B cell (primary cell): ENCODE measurements around the gene NIP7. TPM values are rescaled to one million over a fixed set of nuclear protein-coding genes. Genes with fewer than 3 reads are reported as not detected.

Experiments used
- ATAC-seq: fragments of 200-7000 bp; cut with Tn5 transposase; one replicate; pipeline ENCODE4 v1.10.0; 2021; ENCODE audit warnings: low read depth, mild to moderate bottlenecking, moderate number of reproducible peaks, moderate library complexity
- CTCF ChIA-PET: fragments of 350-600 bp; sonication (Branson Sonifier 250); formaldehyde crosslinking; loops from one replicate; lab custom pipeline; 2021; ENCODE audit warnings: antibody characterized with exemption, inconsistent platforms; lab: Charles Lee
- POLR2A ChIA-PET: fragments of 350-600 bp; sonication (Branson Sonifier 250); formaldehyde crosslinking; loops from one replicate; lab custom pipeline; 2021; ENCODE audit warnings: antibody characterized with exemption; lab: Charles Lee
- DNase-seq: peaks from one replicate; pipeline ENCODE4 v3.0.0; 2013
- H2AFZ ChIP-seq: 2 replicates; pipeline ENCODE4 v1.6.1; 2012; ENCODE audit warnings: mild to moderate bottlenecking, low read depth, low read length; ENCODE audit not compliant: insufficient read depth, poor library complexity, severe bottlenecking
- H3K27ac ChIP-seq, 2 donors: 1 replicate in 1 of 2; 2 replicates in 1 of 2; pipeline ENCODE4 v1.5.1; 2012 to 2013; ENCODE audit warnings: low read length in 2 of 2, mild to moderate bottlenecking in 2 of 2, moderate library complexity in 1 of 2
- H3K27me3 ChIP-seq, 4 experiments: fragments of 200-600 bp in 1 of 4; sonication (generic) in 1 of 4; replicated peaks in 1 of 4; 1 replicate in 2 of 4; 2 replicates in 2 of 4; pipeline versions ENCODE4 v1.6.1 to v1.7.0; 2013 to 2016; ENCODE audit warnings: low read length in 3 of 4, mild to moderate bottlenecking in 2 of 4, mixed read lengths in 1 of 4, moderate library complexity in 1 of 4; ENCODE audit not compliant: insufficient read depth in 4 of 4, control insufficient read depth in 3 of 4; ENCODE audit errors: control extremely low read depth in 1 of 4
- H3K36me3 ChIP-seq, 2 experiments: replicated peaks in 1 of 2; 1 replicate in 1 of 2; 2 replicates in 1 of 2; pipeline versions ENCODE4 v1.6.1 to v1.7.1; 2013; ENCODE audit warnings: low read length in 1 of 2; ENCODE audit not compliant: insufficient read depth in 2 of 2, control insufficient read depth in 1 of 2; ENCODE audit errors: control extremely low read depth in 1 of 2, extremely low read depth in 1 of 2
- H3K4me1 ChIP-seq, 2 donors: fragments of 200-600 bp in 1 of 2; sonication (generic) in 1 of 2; 1 replicate in 1 of 2; 2 replicates in 1 of 2; pipeline versions ENCODE4 v1.5.1 to v1.6.1; 2013 to 2017; ENCODE audit warnings: low read length in 2 of 2; ENCODE audit not compliant: control insufficient read depth in 2 of 2, insufficient read depth in 2 of 2
- H3K4me2 ChIP-seq: replicated peaks from 2 replicates; pipeline ENCODE3; 2012; ENCODE audit warnings: mild to moderate bottlenecking, low read depth, low read length; ENCODE audit not compliant: poor library complexity, severe bottlenecking
- H3K4me3 ChIP-seq, 5 experiments: fragments of 200-600 bp in 1 of 5; sonication (generic) in 1 of 5; 1 replicate in 3 of 5; 2 replicates in 2 of 5; pipeline versions ENCODE4 v1.5.1 to v1.7.0; 2011 to 2016; ENCODE audit warnings: low read length in 4 of 5, mild to moderate bottlenecking in 4 of 5, low read depth in 2 of 5, control low read depth in 1 of 5, moderate library complexity in 1 of 5; ENCODE audit not compliant: insufficient read depth in 1 of 5; ENCODE audit errors: control extremely low read depth in 1 of 5, extremely low read depth in 1 of 5
- H3K79me2 ChIP-seq: fragments of 200-600 bp; sonication (generic); one replicate; pipeline ENCODE4 v1.6.0; 2016; ENCODE audit warnings: low read length; ENCODE audit not compliant: control insufficient read depth, insufficient read depth
- H3K9ac ChIP-seq: fragments of 200-600 bp; sonication (generic); 2 replicates; pipeline ENCODE4 v1.6.1; 2017; ENCODE audit warnings: mild to moderate bottlenecking, low read length, moderate library complexity
- H3K9me3 ChIP-seq, 3 donors: one replicate each; pipeline versions ENCODE4 v1.6.1 to v1.7.1; 2013; ENCODE audit warnings: low read length in 2 of 3; ENCODE audit not compliant: control insufficient read depth in 2 of 3, insufficient read depth in 1 of 3; ENCODE audit errors: control extremely low read depth in 1 of 3
- H4K20me1 ChIP-seq: 2 replicates; pipeline ENCODE4 v1.6.0; 2012; ENCODE audit warnings: mild to moderate bottlenecking, low read length; ENCODE audit not compliant: insufficient read depth, control insufficient read depth, poor library complexity, severe bottlenecking
- H3K27ac Mint-ChIP-seq: one replicate; pipeline ENCODE4 v1.8.0; 2021; ENCODE audit warnings: mixed read lengths
- H3K27me3 Mint-ChIP-seq: one replicate; pipeline ENCODE4 v1.8.0; 2021; ENCODE audit warnings: mixed read lengths
- H3K4me1 Mint-ChIP-seq: one replicate; pipeline ENCODE4 v1.8.0; 2021; ENCODE audit warnings: mixed read lengths
- H3K4me3 Mint-ChIP-seq: one replicate; pipeline ENCODE4 v1.8.0; 2021; ENCODE audit warnings: mixed read lengths
- H3K9me3 Mint-ChIP-seq: one replicate; pipeline ENCODE4 v1.8.0; 2022; ENCODE audit warnings: mixed read lengths; ENCODE audit not compliant: insufficient read depth
- CTCF ChIP-seq: fragments of 200-600 bp; IDR thresholded peaks from one replicate; pipeline ENCODE4 v1.8.0; 2022; ENCODE audit warnings: antibody characterized with exemption, mild to moderate bottlenecking
- EZH2 ChIP-seq: IDR thresholded peaks from 2 replicates; pipeline ENCODE4 v1.6.1; 2012; ENCODE audit warnings: borderline replicate concordance, low read depth, mild to moderate bottlenecking, moderate library complexity, low read length; ENCODE audit not compliant: insufficient read depth, poor library complexity, severe bottlenecking
- WGBS: methylation state at CpG from one replicate; pipeline ENCODE4 v1.1.5; 2013; ENCODE audit warnings: missing lambda C conversion rate; ENCODE audit not compliant: insufficient coverage; 5-methylcytosine and 5-hydroxymethylcytosine counted together
- intact Hi-C: fragments of 100-400 bp; cut with micrococcal nuclease; formaldehyde crosslinking; loops from one replicate; pipeline ENCODE4 v1.10.0; 2022
- polyA plus RNA-seq: library from polyadenylated mRNA; depleted of rRNA; stranded (reverse); fragments of >200 nt; gene quantifications from 2 replicates; pipeline ENCODE4 v1.2.3, GENCODE V29; 2012
- total RNA-seq, 2 donors: library from RNA; stranded (reverse); fragments of 120-200 nt in 1 of 2; gene quantifications; 1 replicate in 1 of 2; 2 replicates in 1 of 2; pipeline versions ENCODE4 v1.2.3 to v1.2.4, GENCODE V29; 2013 to 2022

NIP7 gene
- total and polyA plus RNA-seq, 2 donors (not counting 1 experiment from before 2014, with no cell fraction given) = 4.4 to 20.2 TPM

DNA sequence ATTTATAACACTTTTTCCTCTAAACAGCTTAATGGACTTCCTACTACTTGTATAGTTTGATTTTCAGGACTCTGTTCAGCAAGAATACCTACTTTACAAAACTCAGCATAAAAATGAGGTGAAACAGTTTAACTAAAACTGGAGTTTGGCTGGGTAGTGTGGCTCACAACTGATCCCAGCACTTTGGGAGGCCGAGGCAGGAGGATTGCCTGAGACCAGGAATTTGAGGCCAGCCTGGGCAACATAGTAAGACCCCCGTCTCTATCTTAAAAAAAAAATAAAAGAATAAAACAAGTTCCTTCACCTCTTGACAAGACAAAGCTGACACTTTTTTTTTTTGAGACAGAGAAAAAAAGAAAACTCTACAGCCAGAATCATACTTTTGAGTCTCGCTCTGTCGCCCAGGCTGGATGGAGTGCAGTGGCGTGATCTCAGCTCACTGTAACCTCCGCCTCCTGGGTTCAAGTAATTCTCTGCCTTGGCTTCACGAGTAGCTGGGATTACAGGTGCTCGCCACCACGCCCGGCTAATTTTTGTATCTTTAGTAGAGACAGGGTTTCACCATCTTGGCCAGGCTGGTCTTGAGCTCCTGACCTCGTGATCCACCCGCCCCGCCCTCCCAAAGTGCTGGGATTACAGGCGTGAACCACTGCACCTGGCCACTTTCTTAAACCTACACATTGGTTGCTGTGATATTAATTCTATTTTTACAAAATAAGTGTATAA is 11.8 kb upstream of the NIP7 start:
- Mint-ChIP-seq H3K4me3 (no peak overlapping the region), H3K9me3 (no peaks in the 10 kb centered on the region), H3K4me1 (peaks cover 33% of the 10 kb centered on the region), H3K27me3 (no peaks in the 10 kb centered on the region), H3K27ac (no peak overlapping the region)
- ATAC-seq = no peak
- peaks cover 64% of the 10 kb centered on the region for H3K79me2 ChIP-seq
- H3K9ac ChIP-seq = no peak overlapping the region
- H3K27me3 ChIP-seq = no peaks in the 10 kb centered on the region
- H3K4me1 ChIP-seq = peaks cover 15 to 32% of the 10 kb centered on the region in 2 donors
- CTCF ChIA-PET = interaction anchor here (0.7 to 1.1 kb wide), 2 partner anchors 16 to 854 kb away, joined by 4 to 5 read pairs; no protein-coding TSS in a partner anchor
- no peak overlapping the region for H3K4me2 ChIP-seq
- no peak overlapping the region for H3K4me3 ChIP-seq
- no peak overlapping the region for H2AFZ ChIP-seq
- H4K20me1 ChIP-seq = peaks cover 48% of the 10 kb centered on the region
- H3K36me3 ChIP-seq = peaks cover 1 to 47% of the 10 kb centered on the region in 2 experiments
- DNase-seq = no peak
- POLR2A ChIA-PET = interaction anchor here (0.7 kb wide), 1 partner anchor 137 kb away, joined by 9 read pairs; no protein-coding TSS in a partner anchor
- 97% methylated on average over 5 of the region's 14 CpGs for WGBS
- H3K27ac ChIP-seq = peak overlapping the region in 1 of 2 donors; percentile 16
- TF ChIP-seq CTCF = no peak
- TF ChIP-seq EZH2 = no peak
- H3K9me3 ChIP-seq = no peaks in the 10 kb centered on the region
- intact Hi-C loops = loop anchor here (1.0 kb wide), 1 partner anchor 15 kb away; no protein-coding TSS in a partner anchor

GRCh38 chr16:69328854-69329316 is 10.7 kb upstream of the NIP7 start:
- Histone ChIP-seq H3K4me3 (peak overlapping the region in 1 of 5 experiments; percentile 88), H4K20me1 (peaks cover 38% of the 10 kb centered on the region), H3K79me2 (peaks cover 71% of the 10 kb centered on the region), H3K9ac (no peak overlapping the region), H3K27ac (no peak overlapping the region), H2AFZ (no peak overlapping the region), H3K27me3 (no peaks in the 10 kb centered on the region), H3K4me2 (peak overlapping the region; percentile 83), H3K9me3 (no peaks in the 10 kb centered on the region), H3K36me3 (peaks cover 1 to 48% of the 10 kb centered on the region in 2 experiments), H3K4me1 (peaks cover 15 to 32% of the 10 kb centered on the region in 2 donors)
- Mint-ChIP-seq H3K9me3 (no peaks in the 10 kb centered on the region), H3K27ac (peak overlapping the region; percentile 72), H3K4me1 (peaks cover 35% of the 10 kb centered on the region), H3K27me3 (no peaks in the 10 kb centered on the region), H3K4me3 (peak overlapping the region; percentile 76)
- TF ChIP-seq CTCF = no peak
- TF ChIP-seq EZH2 = no peak
- POLR2A ChIA-PET = interaction anchor here (2.5 kb wide), 1 partner anchor 10 kb away, joined by 11 read pairs; the partner anchor contains the start of genes COG8 and NIP7
- ATAC-seq = no peak
- CTCF ChIA-PET = interaction anchor here (0.7 to 1.2 kb wide), 3 partner anchors 10 to 23 kb away, joined by 3 to 5 read pairs (median 3); no protein-coding TSS in a partner anchor
- WGBS = 75% methylated on average over 10 of the region's 10 CpGs
- intact Hi-C loops = no loop called here
- no peak for DNase-seq
